C1 segment of cervical spinal cord (tissue), 14 donors: ENCODE measurements around the gene FAM120A.

Experiments used
- DNase-seq, 14 donors: peaks; one replicate each; lab custom pipeline; 2025; lab: John Stamatoyannopoulos, UW

Gene FAM120A

GRCh38 chr9:93549611-93550010, 98.1 kb downstream of the FAM120A start:
- DNase-seq = no peak

- DNase-seq = no peak
Observed at GRCh38 chr9:93552923-93553322, 101.4 kb downstream of the FAM120A start.

- no peak for DNase-seq
Observed at GRCh38 chr9:93555370-93555769, 103.9 kb downstream of the FAM120A start.

- DNase-seq = no peak
Observed at GRCh38 chr9:93557366-93558137, 106.1 kb downstream of the FAM120A start.

- DNase-seq = no peak
Observed at GRCh38 chr9:93558503-93558902, 107.0 kb downstream of the FAM120A start.

- DNase-seq = no peak
Observed at GRCh38 chr9:93560991-93561390, 109.5 kb downstream of the FAM120A start.

GRCh38 chr9:93562157-93562556, 110.7 kb downstream of the FAM120A start:
- DNase-seq = no peak

GRCh38 chr9:93565089-93565488, 113.6 kb downstream of the FAM120A start:
- no peak for DNase-seq

GRCh38 chr9:93566408-93567270, 115.2 kb downstream of the FAM120A start:
- DNase-seq = peak; percentile 82 to 100 (median 96)

GRCh38 chr9:93567271-93567959, 115.9 kb downstream of the FAM120A start:
- DNase-seq = peak in 1 of 14 donors; percentile 56

GRCh38 chr9:93568169-93568568, 116.7 kb downstream of the FAM120A start:
- no peak for DNase-seq

GRCh38 chr9:93569621-93570174, 118.2 kb downstream of the FAM120A start:
- no peak for DNase-seq

- DNase-seq = no peak
Observed at GRCh38 chr9:93572221-93572620, 120.7 kb downstream of the FAM120A start.

- DNase-seq = no peak
Observed at GRCh38 chr9:93572636-93573515, 121.4 kb downstream of the FAM120A start.

- DNase-seq = no peak
Observed at GRCh38 chr9:93573516-93573828, 122.0 kb downstream of the FAM120A start.

- DNase-seq = no peak
Observed at GRCh38 chr9:93574091-93574899, 122.8 kb downstream of the FAM120A start.

GRCh38 chr9:93574900-93575795, 123.7 kb downstream of the FAM120A start:
- peak in 1 of 14 donors; percentile 54 for DNase-seq

- peak in 7 of 14 donors; percentile 35 to 62 (median 45) for DNase-seq
Observed at GRCh38 chr9:93575796-93576257, 124.3 kb downstream of the FAM120A start.
